Effector CD8-positive, alpha-beta T cell (primary cell): Measurements from ENCODE around the gene SNTG2.

Experiments
- DNase-seq: peaks from one replicate; lab custom pipeline; 2025; lab: John Stamatoyannopoulos, UW

SNTG2 gene

GRCh38 chr2:1318366-1319009, 367.8 kb downstream of the SNTG2 start:
- no peak for DNase-seq

- no peak for DNase-seq
Observed at GRCh38 chr2:1319393-1319792, 368.7 kb downstream of the SNTG2 start.

- DNase-seq: no peak
Observed at GRCh38 chr2:1321321-1321720, 370.7 kb downstream of the SNTG2 start.

GRCh38 chr2:1324884-1325283, 374.2 kb downstream of the SNTG2 start:
- no peak for DNase-seq

- no peak for DNase-seq
Observed at GRCh38 chr2:1328684-1329083, 378.0 kb downstream of the SNTG2 start.

GRCh38 chr2:1339388-1340140, 388.9 kb downstream of the SNTG2 start:
- DNase-seq: no peak

- no peak for DNase-seq
Observed at GRCh38 chr2:1340141-1340512, 389.5 kb downstream of the SNTG2 start.

- no peak for DNase-seq
Observed at GRCh38 chr2:1341404-1342120, 390.9 kb downstream of the SNTG2 start.

GRCh38 chr2:1348789-1349188, 398.1 kb downstream of the SNTG2 start:
- DNase-seq: no peak

GRCh38 chr2:1350111-1350510, 399.5 kb downstream of the SNTG2 start:
- no peak for DNase-seq

GRCh38 chr2:1353124-1353523, 402.5 kb downstream of the SNTG2 start:
- DNase-seq: no peak

GRCh38 chr2:1353543-1353942, 402.9 kb downstream of the SNTG2 start:
- DNase-seq: no peak

GRCh38 chr2:1360144-1360543, 409.5 kb downstream of the SNTG2 start:
- DNase-seq: no peak

GRCh38 chr2:1360557-1361250, 410.1 kb downstream of the SNTG2 start:
- DNase-seq: no peak

GRCh38 chr2:1363367-1363766, 412.7 kb downstream of the SNTG2 start:
- no peak for DNase-seq

GRCh38 chr2:1366546-1367134, 416.0 kb downstream of the SNTG2 start:
- DNase-seq: no peak

GRCh38 chr2:1367601-1368000, 417.0 kb downstream of the SNTG2 start:
- DNase-seq: no peak

GRCh38 chr2:1369905-1370304, 419.3 kb downstream of the SNTG2 start:
- no peak for DNase-seq

GRCh38 chr2:1370461-1370860, 419.8 kb downstream of the SNTG2 start:
- DNase-seq: no peak

GRCh38 chr2:1371082-1371481, 420.4 kb downstream of the SNTG2 start:
- no peak for DNase-seq

GRCh38 chr2:1373830-1374229, 423.2 kb downstream of the SNTG2 start:
- no peak for DNase-seq

GRCh38 chr2:1374287-1374686, 423.6 kb downstream of the SNTG2 start:
- no peak for DNase-seq
